BLaER1 (cell line): ENCODE results near the gene MAP1B.

Experiments used
- H3K27ac ChIP-seq: shearing (Covaris generic); formaldehyde crosslinking; 2 replicates; pipeline ENCODE4 v1.8.1; 2022
- H3K27me3 ChIP-seq: shearing (Covaris generic); formaldehyde crosslinking; 2 replicates; pipeline ENCODE4 v1.8.1; 2022
- H3K36me3 ChIP-seq: shearing (Covaris generic); formaldehyde crosslinking; 2 replicates; pipeline ENCODE4 v1.8.1; 2022
- H3K4me1 ChIP-seq: shearing (Covaris generic); formaldehyde crosslinking; 2 replicates; pipeline ENCODE4 v1.8.1; 2022
- H3K4me2 ChIP-seq: shearing (Covaris generic); formaldehyde crosslinking; 2 replicates; pipeline ENCODE4 v1.8.1; 2022
- H3K4me3 ChIP-seq: shearing (Covaris generic); formaldehyde crosslinking; 2 replicates; pipeline ENCODE4 v1.8.1; 2022
- H3K9ac ChIP-seq: shearing (Covaris generic); formaldehyde crosslinking; 2 replicates; pipeline ENCODE4 v1.8.1; 2022
- H3K9me3 ChIP-seq: shearing (Covaris generic); formaldehyde crosslinking; 2 replicates; pipeline ENCODE4 v1.8.1; 2022
- H4K20me1 ChIP-seq: shearing (Covaris generic); formaldehyde crosslinking; 2 replicates; pipeline ENCODE4 v1.8.1; 2022
- Cebpa-rat ChIP-seq: shearing (Covaris generic); IDR thresholded peaks from 2 replicates; pipeline ENCODE4 v1.8.1; 2022

MAP1B gene

GRCh38 chr5:72228960-72229359 lies 121.7 kb downstream of the MAP1B start:
- Histone ChIP-seq H3K36me3 (peaks cover 85% of the 10 kb centered on the region), H3K9ac (no peak overlapping the region), H3K4me1 (peaks cover 10% of the 10 kb centered on the region), H3K4me2 (no peak overlapping the region), H3K4me3 (no peak overlapping the region), H3K27me3 (no peaks in the 10 kb centered on the region), H3K27ac (no peak overlapping the region), H4K20me1 (no peaks in the 10 kb centered on the region), H3K9me3 (no peaks in the 10 kb centered on the region)
- TF ChIP-seq Cebpa-rat, result no peak

- H3K9ac ChIP-seq, result no peak overlapping the region
- peaks cover 80% of the 10 kb centered on the region for H3K36me3 ChIP-seq
- no peaks in the 10 kb centered on the region for H3K9me3 ChIP-seq
- no peak overlapping the region for H3K4me3 ChIP-seq
- H3K27me3 ChIP-seq, result no peaks in the 10 kb centered on the region
- TF ChIP-seq Cebpa-rat, result no peak
- H4K20me1 ChIP-seq, result no peaks in the 10 kb centered on the region
- H3K4me1 ChIP-seq, result peaks cover 10% of the 10 kb centered on the region
- no peak overlapping the region for H3K4me2 ChIP-seq
- no peak overlapping the region for H3K27ac ChIP-seq
Measured at GRCh38 chr5:72231991-72232703, 124.9 kb downstream of the MAP1B start.

GRCh38 chr5:72232838-72233237 lies 125.6 kb downstream of the MAP1B start:
- no peak overlapping the region for H3K27ac ChIP-seq

GRCh38 chr5:72233835-72234234 lies 126.6 kb downstream of the MAP1B start:
- Histone ChIP-seq H3K4me2 (no peak overlapping the region), H4K20me1 (no peaks in the 10 kb centered on the region; the same call in 1 of the 2 replicates), H3K27ac (no peak overlapping the region), H3K9me3 (no peaks in the 10 kb centered on the region), H3K9ac (no peak overlapping the region), H3K4me3 (no peak overlapping the region), H3K4me1 (peaks cover 10% of the 10 kb centered on the region), H3K27me3 (no peaks in the 10 kb centered on the region), H3K36me3 (peaks cover 85% of the 10 kb centered on the region)
- TF ChIP-seq Cebpa-rat, result no peak

More at GRCh38 chr5:72232838-72233237, 125.6 kb downstream of the MAP1B start:
- no peak for TF ChIP-seq Cebpa-rat
- Histone ChIP-seq H3K9ac (no peak overlapping the region), H3K27me3 (no peaks in the 10 kb centered on the region), H3K4me2 (no peak overlapping the region), H3K9me3 (no peaks in the 10 kb centered on the region), H3K4me3 (no peak overlapping the region), H4K20me1 (no peaks in the 10 kb centered on the region), H3K36me3 (peaks cover 80% of the 10 kb centered on the region), H3K4me1 (peaks cover 10% of the 10 kb centered on the region)

GRCh38 chr5:72234265-72234700 lies 127.0 kb downstream of the MAP1B start:
- Histone ChIP-seq H3K27ac (no peak overlapping the region), H3K9me3 (no peaks in the 10 kb centered on the region)

GRCh38 chr5:72234868-72235267 lies 127.6 kb downstream of the MAP1B start:
- Histone ChIP-seq H4K20me1 (no peaks in the 10 kb centered on the region; the same call in 1 of the 2 replicates), H3K27ac (no peak overlapping the region), H3K36me3 (peaks cover 78% of the 10 kb centered on the region), H3K9ac (no peak overlapping the region), H3K27me3 (no peaks in the 10 kb centered on the region), H3K9me3 (no peaks in the 10 kb centered on the region), H3K4me1 (peaks cover 10% of the 10 kb centered on the region), H3K4me3 (no peak overlapping the region), H3K4me2 (no peak overlapping the region)
- TF ChIP-seq Cebpa-rat, result no peak

More at GRCh38 chr5:72234265-72234700, 127.0 kb downstream of the MAP1B start:
- H3K4me2 ChIP-seq, result no peak overlapping the region
- no peak overlapping the region for H3K4me3 ChIP-seq
- no peaks in the 10 kb centered on the region; the same call in 1 of the 2 replicates for H4K20me1 ChIP-seq
- H3K9ac ChIP-seq, result no peak overlapping the region
- TF ChIP-seq Cebpa-rat, result no peak
- peaks cover 83% of the 10 kb centered on the region for H3K36me3 ChIP-seq
- peaks cover 10% of the 10 kb centered on the region for H3K4me1 ChIP-seq
- no peaks in the 10 kb centered on the region for H3K27me3 ChIP-seq

- Histone ChIP-seq H3K9ac (no peak overlapping the region), H3K27ac (no peak overlapping the region), H4K20me1 (no peaks in the 10 kb centered on the region; the same call in 1 of the 2 replicates), H3K4me3 (no peak overlapping the region), H3K9me3 (no peaks in the 10 kb centered on the region), H3K4me2 (no peak overlapping the region), H3K36me3 (peaks cover 69% of the 10 kb centered on the region), H3K27me3 (no peaks in the 10 kb centered on the region), H3K4me1 (peaks cover 10% of the 10 kb centered on the region)
- TF ChIP-seq Cebpa-rat, result no peak
Measured at GRCh38 chr5:72235725-72236124, 128.4 kb downstream of the MAP1B start.

GRCh38 chr5:72237415-72237814 lies 130.1 kb downstream of the MAP1B start:
- Histone ChIP-seq H3K36me3 (peaks cover 64% of the 10 kb centered on the region), H3K9ac (no peak overlapping the region), H3K9me3 (no peaks in the 10 kb centered on the region), H3K4me3 (no peak overlapping the region), H3K27me3 (no peaks in the 10 kb centered on the region), H3K4me1 (peaks cover 7% of the 10 kb centered on the region), H4K20me1 (no peaks in the 10 kb centered on the region; the same call in 1 of the 2 replicates), H3K4me2 (no peak overlapping the region), H3K27ac (no peak overlapping the region)
- TF ChIP-seq Cebpa-rat, result no peak

GRCh38 chr5:72237879-72238278 lies 130.6 kb downstream of the MAP1B start:
- Histone ChIP-seq H3K27me3 (no peaks in the 10 kb centered on the region), H3K4me2 (no peak overlapping the region), H3K9ac (no peak overlapping the region), H3K4me1 (peaks cover 2% of the 10 kb centered on the region), H3K27ac (no peak overlapping the region), H3K36me3 (peaks cover 59% of the 10 kb centered on the region), H3K9me3 (no peaks in the 10 kb centered on the region), H4K20me1 (no peaks in the 10 kb centered on the region; the same call in 1 of the 2 replicates), H3K4me3 (no peak overlapping the region)
- no peak for TF ChIP-seq Cebpa-rat

GRCh38 chr5:72238712-72239445 lies 131.6 kb downstream of the MAP1B start:
- Histone ChIP-seq H4K20me1 (no peaks in the 10 kb centered on the region; the same call in 1 of the 2 replicates), H3K9ac (no peak overlapping the region), H3K36me3 (peaks cover 53% of the 10 kb centered on the region), H3K4me3 (no peak overlapping the region), H3K4me2 (no peak overlapping the region), H3K4me1 (no peaks in the 10 kb centered on the region), H3K27me3 (no peaks in the 10 kb centered on the region), H3K9me3 (no peaks in the 10 kb centered on the region), H3K27ac (no peak overlapping the region)
- TF ChIP-seq Cebpa-rat, result no peak
